SK-N-SH (cell line): Measurements from ENCODE around the gene TNFRSF12A. TPM values are rescaled to one million over a fixed set of nuclear protein-coding genes. Genes with fewer than 3 reads are reported as not detected.

Experiments
- CTCF ChIA-PET: fragments of 300-600, 350-600 bp; formaldehyde crosslinking; extraction: SDS; loops from one replicate; lab custom pipeline; 2021; lab: Yijun Ruan, JAX
- POLR2A ChIA-PET: fragments of 350-600 bp; sonication (Branson Sonifier 250); formaldehyde crosslinking; extraction: SDS; loops from one replicate; lab custom pipeline; 2020; ENCODE audit warnings: antibody characterized with exemption, inconsistent platforms; lab: Yijun Ruan, JAX
- DNase-seq: peaks from one replicate; pipeline ENCODE4 v3.0.0; 2012
- H2AFZ ChIP-seq: fragments of 200-600 bp; sonication (generic); 2 replicates; pipeline ENCODE4 v1.8.1; 2016; ENCODE audit warnings: antibody characterized with exemption, mild to moderate bottlenecking, low read depth
- H3F3A ChIP-seq: fragments of 200-600 bp; sonication (generic); replicated peaks from 2 replicates; pipeline ENCODE3; 2016; ENCODE audit warnings: antibody characterized with exemption, mild to moderate bottlenecking; ENCODE audit not compliant: insufficient read depth
- H3K27ac ChIP-seq, 2 experiments: fragments of 200-500 bp in 1 of 2; fragments of 200-600 bp in 1 of 2; sonication (Bioruptor generic) in 1 of 2; sonication (generic), shearing (Covaris generic) in 1 of 2; 2 replicates each; pipeline versions ENCODE4 v1.5.1 to v1.6.1; 2014 to 2016; ENCODE audit warnings: low read depth in 2 of 2, inconsistent platforms in 1 of 2, low read length in 1 of 2, mild to moderate bottlenecking in 1 of 2, mixed read lengths in 1 of 2
- H3K27me3 ChIP-seq: fragments of 200-600 bp; sonication (generic), shearing (Covaris generic); 2 replicates; pipeline ENCODE4 v1.6.1; 2016; ENCODE audit warnings: mixed run types; ENCODE audit not compliant: insufficient read depth
- H3K36me3 ChIP-seq, 2 experiments: fragments of 200-500 bp in 1 of 2; fragments of 200-600 bp in 1 of 2; sonication (Bioruptor generic) in 1 of 2; sonication (generic) in 1 of 2; replicated peaks in 1 of 2; 2 replicates each; pipeline versions ENCODE3 to v1.5.1; 2014 to 2016; ENCODE audit warnings: low read length in 1 of 2, mild to moderate bottlenecking in 1 of 2; ENCODE audit not compliant: insufficient read depth in 2 of 2, control insufficient read depth in 1 of 2
- H3K4me1 ChIP-seq, 2 experiments: fragments of 200-500 bp in 1 of 2; fragments of 200-600 bp in 1 of 2; sonication (Bioruptor generic) in 1 of 2; sonication (generic), shearing (Covaris generic) in 1 of 2; 2 replicates each; pipeline versions ENCODE4 v1.5.1 to v1.6.1; 2014 to 2016; ENCODE audit warnings: low read depth in 1 of 2, low read length in 1 of 2, mixed run types in 1 of 2; ENCODE audit not compliant: insufficient read depth in 2 of 2, control insufficient read depth in 1 of 2
- H3K4me2 ChIP-seq: fragments of 200-600 bp; sonication (generic), shearing (Covaris generic); 2 replicates; pipeline ENCODE4 v1.6.1; 2017; ENCODE audit warnings: mixed run types
- H3K4me3 ChIP-seq, 2 experiments: fragments of 200-500 bp in 1 of 2; fragments of 200-600 bp in 1 of 2; sonication (Bioruptor generic) in 1 of 2; sonication (generic), shearing (Covaris generic) in 1 of 2; 2 replicates each; pipeline versions ENCODE4 v1.5.1 to v1.8.1; 2014 to 2016; ENCODE audit warnings: low read depth in 2 of 2, inconsistent platforms in 1 of 2, low read length in 1 of 2, mild to moderate bottlenecking in 1 of 2, mixed read lengths in 1 of 2, moderate library complexity in 1 of 2
- H3K79me2 ChIP-seq: fragments of 200-600 bp; sonication (generic); 2 replicates; pipeline ENCODE4 v1.8.1; 2017; ENCODE audit warnings: mild to moderate bottlenecking; ENCODE audit not compliant: insufficient read depth
- H3K9ac ChIP-seq: fragments of 200-600 bp; sonication (generic); 2 replicates; pipeline ENCODE4 v1.6.1; 2017; ENCODE audit warnings: mixed run types
- H3K9me2 ChIP-seq: fragments of 200-600 bp; sonication (generic); 2 replicates; pipeline ENCODE4 v1.6.1; 2017; ENCODE audit warnings: mixed run types
- H3K9me3 ChIP-seq: fragments of 200-600 bp; sonication (generic); 2 replicates; pipeline ENCODE4 v1.6.1; 2017; ENCODE audit warnings: mixed run types, mild to moderate bottlenecking, moderate library complexity
- H4K20me1 ChIP-seq: fragments of 200-600 bp; sonication (generic); 2 replicates; pipeline ENCODE4 v1.6.1; 2017; ENCODE audit warnings: mild to moderate bottlenecking, mixed run types; ENCODE audit not compliant: insufficient read depth
- CHD2 ChIP-seq: fragments of 150-350 bp; IDR thresholded peaks from 2 replicates; pipeline ENCODE4 v1.6.1; 2018; ENCODE audit warnings: low read length; ENCODE audit not compliant: partially characterized antibody
- CTCF ChIP-seq: fragments of 200-600 bp; sonication (generic); IDR thresholded peaks from 2 replicates; pipeline ENCODE4 v1.6.1; 2017; ENCODE audit warnings: antibody characterized with exemption, mild to moderate bottlenecking, moderate library complexity
- EP300 ChIP-seq, 2 experiments: IDR thresholded peaks; 2 replicates each; pipeline versions ENCODE4 v1.4.0 to v1.6.1; 2012; ENCODE audit warnings: borderline replicate concordance in 1 of 2, low read depth in 1 of 2, low read length in 1 of 2
- FOSL2 ChIP-seq: IDR thresholded peaks from 2 replicates; pipeline ENCODE4 v1.4.0; 2012; ENCODE audit warnings: low read depth, mild to moderate bottlenecking, moderate library complexity, borderline replicate concordance
- FOXM1 ChIP-seq: IDR thresholded peaks from 2 replicates; pipeline ENCODE4 v1.4.0; 2012; ENCODE audit warnings: low read depth, mild to moderate bottlenecking
- MAX ChIP-seq: IDR thresholded peaks from 2 replicates; pipeline ENCODE4 v1.4.0; 2012; ENCODE audit warnings: low read depth
- NRF1 ChIP-seq: IDR thresholded peaks from 2 replicates; pipeline ENCODE4 v1.6.1; 2012; ENCODE audit warnings: low read depth, mild to moderate bottlenecking, low read length
- POLR2AphosphoS5 ChIP-seq: IDR thresholded peaks from 2 replicates; pipeline ENCODE4 v1.6.1; 2012; ENCODE audit warnings: low read depth, low read length
- RAD21 ChIP-seq: IDR thresholded peaks from 2 replicates; pipeline ENCODE4 v1.6.1; 2012; ENCODE audit warnings: mild to moderate bottlenecking, low read length
- REST ChIP-seq: IDR thresholded peaks from 2 replicates; pipeline ENCODE4 v1.6.1; 2012; ENCODE audit warnings: mild to moderate bottlenecking, low read depth, low read length, moderate library complexity
- RXRA ChIP-seq: IDR thresholded peaks from 2 replicates; pipeline ENCODE4 v1.4.0; 2012; ENCODE audit warnings: low read depth, mild to moderate bottlenecking, borderline replicate concordance
- SIN3A ChIP-seq: IDR thresholded peaks from 2 replicates; pipeline ENCODE4 v1.6.1; 2012; ENCODE audit warnings: low read depth, mild to moderate bottlenecking, low read length, moderate library complexity, borderline replicate concordance
- SMC3 ChIP-seq: IDR thresholded peaks from 2 replicates; pipeline ENCODE4 v1.6.1; 2012; ENCODE audit warnings: low read depth, low read length, improper control_type of control experiment
- TAF1 ChIP-seq: IDR thresholded peaks from 2 replicates; pipeline ENCODE4 v1.6.1; 2012; ENCODE audit warnings: low read depth, mild to moderate bottlenecking, low read length, moderate library complexity, borderline replicate concordance
- TCF12 ChIP-seq: IDR thresholded peaks from 2 replicates; pipeline ENCODE4 v1.4.0; 2012
- YY1 ChIP-seq: IDR thresholded peaks from 2 replicates; pipeline ENCODE4 v1.4.0; 2012; ENCODE audit warnings: low read depth, mild to moderate bottlenecking
- whole genome bisulfite sequencing: methylation state at CpG from one replicate; pipeline ENCODE4 v1.1.6; 2017; ENCODE audit warnings: low lambda C conversion rate; 5-methylcytosine and 5-hydroxymethylcytosine counted together
- polyA plus RNA-seq, 3 experiments: library from polyadenylated mRNA; depleted of rRNA; stranded (reverse); fragments of >200 nt; gene quantifications; 2 replicates each; pipeline ENCODE4 v1.2.3, GENCODE V29; 2012

TNFRSF12A gene
- polyA plus RNA-seq, 1 of the 3 experiments (the other 2 are of a cell fraction): 374 TPM

GRCh38 chr16:2982402-2982801, 37.8 kb upstream of the TNFRSF12A start:
- Histone ChIP-seq H3K4me1 (peaks cover 4 to 24% of the 10 kb centered on the region in 2 experiments; a peak in 2 of 4 replicates), H3K9ac (no peak overlapping the region), H4K20me1 (no peaks in the 10 kb centered on the region), H3K4me2 (no peak overlapping the region), H3F3A (peaks cover 10% of the 10 kb centered on the region), H3K9me3 (no peaks in the 10 kb centered on the region), H2AFZ (no peak overlapping the region), H3K27ac (no peak overlapping the region), H3K36me3 (no peaks in the 10 kb centered on the region), H3K27me3 (no peaks in the 10 kb centered on the region)
- CTCF ChIA-PET: interaction anchor here (0.9 to 3.1 kb wide), 6 partner anchors 8 to 147 kb away, joined by 3 to 25 read pairs (median 5); partner anchors contain the start of gene KREMEN2
- 95% methylated on average over 5 of the region's 5 CpGs for WGBS
- POLR2A ChIA-PET: interaction anchor here (1.3 kb wide), 1 partner anchor 8 kb away, joined by 4 read pairs; no protein-coding TSS in a partner anchor
- TF ChIP-seq CTCF (no peak), YY1 (no peak), TAF1 (no peak), MAX (no peak), FOSL2 (no peak), RXRA (no peak), CHD2 (no peak), FOXM1 (no peak), EP300 (IDR thresholded peaks at IDR 0.05; ENCODE audit: borderline replicate concordance in 1 of 2, low read depth in 1 of 2, low read length in 1 of 2) (no peak), SMC3 (no peak), TCF12 (no peak), NRF1 (no peak), POLR2AphosphoS5 (no peak)
- TF ChIP-seq, all 33 proteins: peak for 0
- H3K79me2 ChIP-seq: peaks cover 16% of the 10 kb centered on the region; the same call in 1 of the 2 replicates
- H3K4me3 ChIP-seq: no peak overlapping the region
- DNase-seq: no peak
- H3K9me2 ChIP-seq: no peaks in the 10 kb centered on the region

- TF ChIP-seq CHD2 (peak; percentile 92), REST (no peak), MAX (peak; percentile 67; the same call in 1 of the 2 replicates), CTCF (peak; percentile 89), SIN3A (peak; percentile 43; the same call in 1 of the 2 replicates), RAD21 (peak; percentile 77), NRF1 (no peak), SMC3 (peak; percentile 37; the same call in 1 of the 2 replicates)
- no peaks in the 10 kb centered on the region for H4K20me1 ChIP-seq
- DNase-seq: peak; percentile 96
- no peak overlapping the region for H3K9ac ChIP-seq
- H3K4me1 ChIP-seq: peaks cover 4 to 24% of the 10 kb centered on the region in 2 experiments; a peak in 2 of 4 replicates
- H3K9me3 ChIP-seq: no peaks in the 10 kb centered on the region
- ChIA-PET POLR2A (no interaction called here), CTCF (interaction anchor here (1.0 to 3.1 kb wide), 5 partner anchors 9 to 57 kb away, joined by 3 to 25 read pairs (median 5); partner anchors contain the start of gene KREMEN2)
- peak overlapping the region; percentile 13 to 57; a peak in 1 of 4 replicates for H3K4me3 ChIP-seq
- H2AFZ ChIP-seq: 0 out of 2 replicates have a peak overlapping the region, but pooled peaks have one; percentile 35
- H3F3A ChIP-seq: peaks cover 10% of the 10 kb centered on the region
- no peak overlapping the region for H3K4me2 ChIP-seq
- WGBS: 19% methylated on average over 28 of the region's 42 CpGs
- no peaks in the 10 kb centered on the region for H3K9me2 ChIP-seq
- no peak overlapping the region for H3K27ac ChIP-seq
- no peaks in the 10 kb centered on the region for H3K36me3 ChIP-seq
- H3K79me2 ChIP-seq: peaks cover 12% of the 10 kb centered on the region; the same call in 1 of the 2 replicates
- no peaks in the 10 kb centered on the region for H3K27me3 ChIP-seq
Observed at GRCh38 chr16:2983706-2984136, 36.4 kb upstream of the TNFRSF12A start.
